Prostate gland (tissue), 2 donors: ENCODE results near the gene PRKG1. TPM values are rescaled to one million over a fixed set of nuclear protein-coding genes. Genes with fewer than 3 reads are reported as not detected.

ENCODE experiments used
- DNase-seq: peaks from one replicate; pipeline ENCODE4 v3.0.0-alpha.2; 2019; ENCODE audit warnings: low spot score
- H3K27ac ChIP-seq, 2 donors: fragments of 200-600 bp; sonication (generic); 2 replicates each; pipeline ENCODE4 v1.5.1; 2017 to 2019
- H3K27me3 ChIP-seq: fragments of 200-600 bp; sonication (generic); replicated peaks from 2 replicates; pipeline ENCODE4 v1.5.1; 2019; ENCODE audit not compliant: insufficient read depth
- H3K36me3 ChIP-seq, 2 donors: fragments of 200-600 bp; sonication (generic); 1 replicate in 1 of 2; 2 replicates in 1 of 2; pipeline versions ENCODE4 v1.5.1 to v1.8.1; 2017 to 2019
- H3K4me1 ChIP-seq: fragments of 200-600 bp; sonication (generic); replicated peaks from 2 replicates; pipeline ENCODE4 v1.5.1; 2019
- H3K4me3 ChIP-seq, 2 donors: fragments of 200-600 bp; sonication (generic); 2 replicates each; pipeline ENCODE4 v1.5.1; 2017 to 2019
- H3K9me3 ChIP-seq: fragments of 200-600 bp; sonication (generic); 2 replicates; pipeline ENCODE4 v1.5.1; 2017
- POLR2A ChIP-seq: fragments of 450-650 bp; IDR thresholded peaks from one replicate; pipeline ENCODE4 v1.6.1; 2016; ENCODE audit warnings: antibody characterized with exemption, mild to moderate bottlenecking
- POLR2AphosphoS5 ChIP-seq: sonication (generic); formaldehyde crosslinking; IDR thresholded peaks from one replicate; pipeline ENCODE4 v1.6.1; 2017; ENCODE audit warnings: antibody characterized with exemption
- WGBS: methylation state at CpG from one replicate; pipeline ENCODE4 v1.1.5; 2018; 5-methylcytosine and 5-hydroxymethylcytosine counted together
- intact Hi-C: fragments of 100-400 bp; cut with DNase I; formaldehyde crosslinking; loops from one replicate; pipeline ENCODE4 v1.14.2; 2022
- total RNA-seq, 2 donors: library from RNA; depleted of rRNA; stranded (reverse); fragments of >200 nt; gene quantifications; one replicate each; pipeline ENCODE4 v1.1.0, GENCODE V29; 2016
- TF ChIP-seq, protein P1 (sequence below), 4 experiments: fragments of 200-600 bp in 2 of 4; fragments of 450-650 bp in 2 of 4; sonication (generic) in 2 of 4; IDR thresholded peaks; 1 replicate in 3 of 4; 2 replicates in 1 of 4; pipeline ENCODE4 v1.5.1; 2016 to 2019; ENCODE audit warnings: antibody characterized with exemption in 4 of 4, mild to moderate bottlenecking in 2 of 4, moderate library complexity in 2 of 4

The PRKG1 gene
- total RNA-seq, 2 donors from 2014 or later, result 2.7 to 9.0 TPM

DNA sequence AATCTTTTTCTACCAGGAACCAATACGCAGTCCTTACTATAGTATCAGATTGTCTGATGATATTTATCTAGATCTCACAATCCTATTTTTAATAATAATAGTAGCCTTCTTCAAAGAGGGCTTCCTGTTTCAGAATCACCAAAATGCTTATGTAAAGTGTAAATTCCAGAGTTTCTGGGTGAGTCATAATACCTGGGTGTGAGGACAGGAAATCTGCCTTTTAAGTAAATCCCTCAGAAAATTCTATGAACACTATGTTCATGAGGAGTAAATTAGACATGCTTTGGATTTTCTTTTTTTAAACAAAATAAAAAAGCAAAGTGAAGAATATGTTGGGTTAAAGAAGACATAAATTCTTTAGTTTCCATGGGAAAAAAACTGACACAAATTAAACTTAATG, 1260.3 kb downstream of the PRKG1 start:
- Histone ChIP-seq H3K9me3 (no peaks in the 10 kb centered on the region), H3K4me1 (no peaks in the 10 kb centered on the region), H3K36me3 (no peaks in the 10 kb centered on the region), H3K27ac (no peak overlapping the region), H3K4me3 (no peak overlapping the region), H3K27me3 (no peaks in the 10 kb centered on the region)
- TF ChIP-seq POLR2AphosphoS5, result no peak
- TF ChIP-seq POLR2A, result no peak
- TF ChIP-seq, protein P1, sequence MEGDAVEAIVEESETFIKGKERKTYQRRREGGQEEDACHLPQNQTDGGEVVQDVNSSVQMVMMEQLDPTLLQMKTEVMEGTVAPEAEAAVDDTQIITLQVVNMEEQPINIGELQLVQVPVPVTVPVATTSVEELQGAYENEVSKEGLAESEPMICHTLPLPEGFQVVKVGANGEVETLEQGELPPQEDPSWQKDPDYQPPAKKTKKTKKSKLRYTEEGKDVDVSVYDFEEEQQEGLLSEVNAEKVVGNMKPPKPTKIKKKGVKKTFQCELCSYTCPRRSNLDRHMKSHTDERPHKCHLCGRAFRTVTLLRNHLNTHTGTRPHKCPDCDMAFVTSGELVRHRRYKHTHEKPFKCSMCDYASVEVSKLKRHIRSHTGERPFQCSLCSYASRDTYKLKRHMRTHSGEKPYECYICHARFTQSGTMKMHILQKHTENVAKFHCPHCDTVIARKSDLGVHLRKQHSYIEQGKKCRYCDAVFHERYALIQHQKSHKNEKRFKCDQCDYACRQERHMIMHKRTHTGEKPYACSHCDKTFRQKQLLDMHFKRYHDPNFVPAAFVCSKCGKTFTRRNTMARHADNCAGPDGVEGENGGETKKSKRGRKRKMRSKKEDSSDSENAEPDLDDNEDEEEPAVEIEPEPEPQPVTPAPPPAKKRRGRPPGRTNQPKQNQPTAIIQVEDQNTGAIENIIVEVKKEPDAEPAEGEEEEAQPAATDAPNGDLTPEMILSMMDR (IDR thresholded peaks at IDR 0.05), result no peak
- intact Hi-C loops, result no loop called here
- no peak for DNase-seq
- WGBS, result 83% methylated on average over 1 of the region's 1 CpG

DNA sequence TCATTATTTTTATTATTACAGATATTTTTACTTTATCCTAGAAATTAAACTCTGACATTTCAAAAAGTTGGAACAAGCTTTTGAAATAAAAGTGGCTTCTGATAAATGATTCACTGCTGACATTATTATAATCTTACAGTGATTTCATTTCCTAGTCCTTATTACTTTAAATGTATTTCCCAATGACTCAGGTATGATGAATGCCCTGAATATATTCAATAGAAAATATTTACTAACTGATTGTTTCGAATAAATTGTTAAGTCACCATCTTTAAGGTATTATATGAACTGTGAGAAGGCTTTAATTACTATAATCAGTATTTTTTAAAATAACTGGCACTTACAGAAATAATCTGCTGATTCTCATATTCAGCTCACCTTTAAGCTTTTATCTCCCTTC, 1261.4 kb downstream of the PRKG1 start:
- Histone ChIP-seq H3K27me3 (no peaks in the 10 kb centered on the region), H3K9me3 (no peaks in the 10 kb centered on the region), H3K36me3 (no peaks in the 10 kb centered on the region), H3K4me1 (no peaks in the 10 kb centered on the region), H3K27ac (no peak overlapping the region), H3K4me3 (no peak overlapping the region)
- 82% methylated on average over 1 of the region's 1 CpG for WGBS
- TF ChIP-seq, protein P1 (IDR thresholded peaks at IDR 0.05), result no peak
- no peak for TF ChIP-seq POLR2A
- TF ChIP-seq POLR2AphosphoS5, result no peak
- no peak for DNase-seq
- intact Hi-C loops, result no loop called here

DNA sequence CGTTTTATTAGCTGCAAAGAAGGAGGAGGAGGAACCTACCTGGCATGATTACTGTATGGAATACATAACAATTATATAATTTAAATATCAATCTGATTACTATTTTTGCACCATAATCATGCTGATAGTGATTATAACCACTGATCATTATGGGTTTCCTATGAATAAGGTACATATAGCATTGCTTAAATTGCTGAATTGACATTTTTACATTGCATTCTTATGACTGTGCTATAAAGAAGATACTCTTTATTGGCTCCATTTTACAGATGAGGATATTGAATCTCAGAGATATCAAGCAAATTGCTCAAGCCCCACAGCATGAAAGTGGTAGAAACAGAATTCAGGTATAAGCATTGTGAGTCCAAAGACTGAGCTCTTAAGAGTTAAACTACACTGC, 1262.9 kb downstream of the PRKG1 start:
- TF ChIP-seq POLR2A (no peak), POLR2AphosphoS5 (no peak)
- TF ChIP-seq, protein P1 (IDR thresholded peaks at IDR 0.05), result no peak
- H3K4me3 ChIP-seq, result no peak overlapping the region
- H3K27ac ChIP-seq, result no peak overlapping the region
- H3K27me3 ChIP-seq, result no peaks in the 10 kb centered on the region
- no peaks in the 10 kb centered on the region for H3K9me3 ChIP-seq
- 79% methylated on average over 1 of the region's 1 CpG for whole genome bisulfite sequencing
- no peaks in the 10 kb centered on the region for H3K4me1 ChIP-seq
- intact Hi-C loops, result no loop called here
- H3K36me3 ChIP-seq, result no peaks in the 10 kb centered on the region
- DNase-seq, result no peak

DNA sequence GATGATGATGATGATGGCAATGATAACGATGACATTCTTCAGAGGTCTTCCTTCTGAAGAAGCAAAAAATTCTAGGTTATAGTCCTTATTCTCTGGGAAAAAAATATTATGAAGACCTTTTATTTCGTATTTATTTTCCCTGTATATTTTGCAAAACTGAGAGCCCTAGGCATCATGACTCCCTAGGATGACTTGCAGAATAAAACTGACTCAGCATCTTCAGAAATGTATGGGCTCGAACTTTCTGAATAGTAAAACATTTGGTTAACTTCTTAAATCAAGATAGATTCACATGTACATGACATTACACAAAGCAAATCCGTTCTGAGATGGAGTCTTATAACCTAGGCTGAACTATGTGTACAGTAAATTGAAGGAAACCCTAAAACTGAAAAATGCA, 1269.2 kb downstream of the PRKG1 start:
- no peaks in the 10 kb centered on the region for H3K9me3 ChIP-seq
- H3K36me3 ChIP-seq, result no peaks in the 10 kb centered on the region
- H3K4me1 ChIP-seq, result no peaks in the 10 kb centered on the region
- no peak for DNase-seq
- 76% methylated on average over 4 of the region's 4 CpGs for WGBS
- no peaks in the 10 kb centered on the region for H3K27me3 ChIP-seq
- intact Hi-C loops, result no loop called here
- no peak overlapping the region for H3K4me3 ChIP-seq
- H3K27ac ChIP-seq, result no peak overlapping the region
- no peak for TF ChIP-seq POLR2AphosphoS5
- TF ChIP-seq POLR2A, result no peak
- TF ChIP-seq, protein P1 (IDR thresholded peaks at IDR 0.05), result no peak

DNA sequence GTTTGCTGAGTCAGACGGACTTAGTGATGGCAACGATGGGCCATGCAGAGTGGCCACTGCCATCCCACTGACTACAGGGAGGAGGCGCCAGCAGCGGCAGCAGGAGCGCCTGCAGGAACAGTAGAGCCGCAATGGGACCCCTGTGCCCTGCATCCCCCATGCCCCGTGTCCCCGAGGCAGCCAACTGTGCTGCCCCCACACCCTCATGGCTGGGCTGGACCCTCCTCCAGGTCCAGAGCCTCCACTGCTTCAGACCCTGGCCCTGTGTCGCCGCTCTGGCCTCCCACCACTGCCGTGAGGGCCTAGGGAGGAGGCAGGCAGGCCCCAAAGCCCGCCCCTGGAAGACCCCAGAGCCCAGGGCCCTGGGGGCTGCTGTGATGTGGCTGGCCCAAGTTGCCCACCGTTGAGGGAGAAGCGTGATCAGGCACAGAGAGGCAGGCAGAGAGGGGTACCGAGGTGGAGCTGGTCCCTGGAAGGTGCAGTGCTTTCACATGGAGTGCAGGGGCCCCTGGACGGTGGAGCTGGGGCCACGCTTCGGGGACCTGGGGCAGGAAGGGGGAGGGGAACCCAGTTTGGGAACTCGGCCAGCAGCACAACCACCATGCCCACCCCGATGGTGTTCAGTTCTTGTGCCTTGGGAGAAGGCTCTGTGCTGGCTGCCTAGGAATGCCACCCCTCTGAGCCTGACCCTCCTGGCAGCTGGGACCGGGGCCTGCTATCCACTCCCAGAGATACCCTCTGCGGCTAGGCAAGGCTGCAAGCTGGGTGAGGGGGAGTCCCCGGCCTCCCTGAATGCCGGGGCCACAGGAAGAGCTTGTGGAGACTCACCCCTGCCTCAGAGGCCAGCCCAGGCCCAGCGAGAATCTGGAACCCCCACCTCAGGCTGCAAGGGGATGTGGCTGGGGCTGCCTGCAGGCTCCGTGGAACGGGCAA, 1272.4 kb downstream of the PRKG1 start:
- intact Hi-C loops, result no loop called here
- TF ChIP-seq POLR2A (no peak), POLR2AphosphoS5 (no peak)
- TF ChIP-seq, protein P1 (IDR thresholded peaks at IDR 0.05), result no peak

More for the DNA sequence above, 1272.4 kb downstream of the PRKG1 start:
- no peak overlapping the region for H3K27ac ChIP-seq
- DNase-seq, result no peak
- H3K4me3 ChIP-seq, result no peak overlapping the region
- no peaks in the 10 kb centered on the region for H3K36me3 ChIP-seq
- WGBS, result 95% methylated on average over 25 of the region's 27 CpGs
- no peaks in the 10 kb centered on the region for H3K9me3 ChIP-seq
- no peaks in the 10 kb centered on the region for H3K4me1 ChIP-seq
- no peaks in the 10 kb centered on the region for H3K27me3 ChIP-seq
